HEK293 (cell line): Measurements from ENCODE around the gene IFT27.

Experiments used
- ZNF155 ChIP-seq: fragments of 450-650 bp; formaldehyde crosslinking; IDR thresholded peaks from 2 replicates; pipeline ENCODE4 v1.5.1; 2016; ENCODE audit warnings: missing biosample characterization, missing genetic modification characterization
- TF ChIP-seq, protein P1 (sequence below): fragments of 450-650 bp; formaldehyde crosslinking; IDR thresholded peaks from 2 replicates; pipeline ENCODE4 v1.5.1; 2016; ENCODE audit warnings: missing biosample characterization, missing genetic modification characterization
- TF ChIP-seq, protein P2 (sequence below): sonication (generic); formaldehyde crosslinking; IDR thresholded peaks from 2 replicates; pipeline ENCODE4 v1.8.1; 2022; ENCODE audit warnings: mild to moderate bottlenecking, moderate library complexity, missing genetic modification reagents
- TF ChIP-seq, protein P3 (sequence below): fragments of 450-650 bp; formaldehyde crosslinking; IDR thresholded peaks from 2 replicates; pipeline ENCODE4 v1.5.1; 2016; ENCODE audit warnings: missing biosample characterization, missing genetic modification characterization
- TF ChIP-seq, protein P4 (sequence below): fragments of 450-650 bp; formaldehyde crosslinking; optimal IDR thresholded peaks from 2 replicates; pipeline ENCODE3; 2016; ENCODE audit warnings: missing biosample characterization, mild to moderate bottlenecking, missing genetic modification characterization

DNA sequence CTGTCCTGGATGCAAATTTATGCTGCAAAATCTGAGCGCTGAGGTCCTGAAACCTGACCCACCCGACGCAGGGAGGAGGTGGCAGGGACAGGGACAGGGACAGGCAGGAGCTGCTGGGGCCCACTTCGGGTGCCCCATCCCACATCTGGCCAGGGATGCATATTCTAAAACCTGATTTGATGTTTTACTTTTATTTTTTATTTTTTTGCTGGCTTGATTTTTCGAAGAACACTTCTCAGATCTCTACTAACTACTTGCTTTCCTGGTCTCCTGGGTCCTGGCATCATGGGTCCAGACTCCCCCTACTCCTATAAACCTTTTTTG lies 41.6 kb upstream of the IFT27 start:
- TF ChIP-seq, protein P1, sequence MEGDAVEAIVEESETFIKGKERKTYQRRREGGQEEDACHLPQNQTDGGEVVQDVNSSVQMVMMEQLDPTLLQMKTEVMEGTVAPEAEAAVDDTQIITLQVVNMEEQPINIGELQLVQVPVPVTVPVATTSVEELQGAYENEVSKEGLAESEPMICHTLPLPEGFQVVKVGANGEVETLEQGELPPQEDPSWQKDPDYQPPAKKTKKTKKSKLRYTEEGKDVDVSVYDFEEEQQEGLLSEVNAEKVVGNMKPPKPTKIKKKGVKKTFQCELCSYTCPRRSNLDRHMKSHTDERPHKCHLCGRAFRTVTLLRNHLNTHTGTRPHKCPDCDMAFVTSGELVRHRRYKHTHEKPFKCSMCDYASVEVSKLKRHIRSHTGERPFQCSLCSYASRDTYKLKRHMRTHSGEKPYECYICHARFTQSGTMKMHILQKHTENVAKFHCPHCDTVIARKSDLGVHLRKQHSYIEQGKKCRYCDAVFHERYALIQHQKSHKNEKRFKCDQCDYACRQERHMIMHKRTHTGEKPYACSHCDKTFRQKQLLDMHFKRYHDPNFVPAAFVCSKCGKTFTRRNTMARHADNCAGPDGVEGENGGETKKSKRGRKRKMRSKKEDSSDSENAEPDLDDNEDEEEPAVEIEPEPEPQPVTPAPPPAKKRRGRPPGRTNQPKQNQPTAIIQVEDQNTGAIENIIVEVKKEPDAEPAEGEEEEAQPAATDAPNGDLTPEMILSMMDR = no peak
- TF ChIP-seq, protein P2, sequence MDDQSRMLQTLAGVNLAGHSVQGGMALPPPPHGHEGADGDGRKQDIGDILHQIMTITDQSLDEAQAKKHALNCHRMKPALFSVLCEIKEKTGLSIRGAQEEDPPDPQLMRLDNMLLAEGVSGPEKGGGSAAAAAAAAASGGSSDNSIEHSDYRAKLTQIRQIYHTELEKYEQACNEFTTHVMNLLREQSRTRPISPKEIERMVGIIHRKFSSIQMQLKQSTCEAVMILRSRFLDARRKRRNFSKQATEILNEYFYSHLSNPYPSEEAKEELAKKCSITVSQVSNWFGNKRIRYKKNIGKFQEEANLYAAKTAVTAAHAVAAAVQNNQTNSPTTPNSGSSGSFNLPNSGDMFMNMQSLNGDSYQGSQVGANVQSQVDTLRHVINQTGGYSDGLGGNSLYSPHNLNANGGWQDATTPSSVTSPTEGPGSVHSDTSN (CRISPR knock-in tag) = no peak
- TF ChIP-seq, protein P3, sequence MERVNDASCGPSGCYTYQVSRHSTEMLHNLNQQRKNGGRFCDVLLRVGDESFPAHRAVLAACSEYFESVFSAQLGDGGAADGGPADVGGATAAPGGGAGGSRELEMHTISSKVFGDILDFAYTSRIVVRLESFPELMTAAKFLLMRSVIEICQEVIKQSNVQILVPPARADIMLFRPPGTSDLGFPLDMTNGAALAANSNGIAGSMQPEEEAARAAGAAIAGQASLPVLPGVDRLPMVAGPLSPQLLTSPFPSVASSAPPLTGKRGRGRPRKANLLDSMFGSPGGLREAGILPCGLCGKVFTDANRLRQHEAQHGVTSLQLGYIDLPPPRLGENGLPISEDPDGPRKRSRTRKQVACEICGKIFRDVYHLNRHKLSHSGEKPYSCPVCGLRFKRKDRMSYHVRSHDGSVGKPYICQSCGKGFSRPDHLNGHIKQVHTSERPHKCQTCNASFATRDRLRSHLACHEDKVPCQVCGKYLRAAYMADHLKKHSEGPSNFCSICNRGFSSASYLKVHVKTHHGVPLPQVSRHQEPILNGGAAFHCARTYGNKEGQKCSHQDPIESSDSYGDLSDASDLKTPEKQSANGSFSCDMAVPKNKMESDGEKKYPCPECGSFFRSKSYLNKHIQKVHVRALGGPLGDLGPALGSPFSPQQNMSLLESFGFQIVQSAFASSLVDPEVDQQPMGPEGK (tag by site-specific recombination) = no peak
- TF ChIP-seq ZNF155 (tag by site-specific recombination) = no peak
- TF ChIP-seq, protein P4, sequence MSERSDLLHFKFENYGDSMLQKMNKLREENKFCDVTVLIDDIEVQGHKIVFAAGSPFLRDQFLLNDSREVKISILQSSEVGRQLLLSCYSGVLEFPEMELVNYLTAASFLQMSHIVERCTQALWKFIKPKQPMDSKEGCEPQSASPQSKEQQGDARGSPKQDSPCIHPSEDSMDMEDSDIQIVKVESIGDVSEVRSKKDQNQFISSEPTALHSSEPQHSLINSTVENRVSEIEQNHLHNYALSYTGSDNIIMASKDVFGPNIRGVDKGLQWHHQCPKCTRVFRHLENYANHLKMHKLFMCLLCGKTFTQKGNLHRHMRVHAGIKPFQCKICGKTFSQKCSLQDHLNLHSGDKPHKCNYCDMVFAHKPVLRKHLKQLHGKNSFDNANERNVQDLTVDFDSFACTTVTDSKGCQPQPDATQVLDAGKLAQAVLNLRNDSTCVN (tag by site-specific recombination) = no peak
